D721Med (cell line): Measurements from ENCODE around the gene TRAPPC3L.
A peak's percentile ranks its signal among the peaks of the same experiment; 100 is the strongest.

ENCODE experiments used
- DNase-seq: peaks from one replicate; pipeline ENCODE4 v3.0.0; 2011; ENCODE audit warnings: low spot score; ENCODE audit not compliant: insufficient read length
- FAIRE-seq: peaks from 2 replicates; lab custom pipeline; 2011; peaks lifted over from hg19 to GRCh38; lab: Jason Lieb, UNC
- TF ChIP-seq, protein P1 (sequence below): IDR thresholded peaks from 2 replicates; pipeline ENCODE4 v1.5.1; 2012; ENCODE audit warnings: mild to moderate bottlenecking, control low read depth; ENCODE audit not compliant: insufficient read depth; ENCODE audit errors: missing control alignments

TRAPPC3L gene

DNA sequence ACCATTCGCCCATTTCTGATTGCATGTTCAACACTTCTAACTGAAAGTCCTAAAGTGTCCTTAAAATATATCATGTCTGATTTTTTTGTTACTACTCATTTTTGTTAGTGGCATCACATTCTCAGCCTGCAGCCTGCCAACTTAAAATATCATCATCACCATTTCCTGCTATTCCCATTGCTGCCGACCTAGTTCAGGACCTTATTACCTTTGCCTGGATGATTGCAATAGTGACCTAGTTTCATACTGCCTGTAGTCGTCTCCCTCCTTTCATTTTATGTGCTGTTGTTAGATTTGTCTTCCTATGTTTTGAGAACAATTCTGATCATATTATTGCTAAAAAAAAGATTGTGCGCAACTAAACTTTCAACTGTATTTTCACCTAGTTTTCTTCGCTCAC, 32.0 kb upstream of the TRAPPC3L start:
- TF ChIP-seq, protein P1, sequence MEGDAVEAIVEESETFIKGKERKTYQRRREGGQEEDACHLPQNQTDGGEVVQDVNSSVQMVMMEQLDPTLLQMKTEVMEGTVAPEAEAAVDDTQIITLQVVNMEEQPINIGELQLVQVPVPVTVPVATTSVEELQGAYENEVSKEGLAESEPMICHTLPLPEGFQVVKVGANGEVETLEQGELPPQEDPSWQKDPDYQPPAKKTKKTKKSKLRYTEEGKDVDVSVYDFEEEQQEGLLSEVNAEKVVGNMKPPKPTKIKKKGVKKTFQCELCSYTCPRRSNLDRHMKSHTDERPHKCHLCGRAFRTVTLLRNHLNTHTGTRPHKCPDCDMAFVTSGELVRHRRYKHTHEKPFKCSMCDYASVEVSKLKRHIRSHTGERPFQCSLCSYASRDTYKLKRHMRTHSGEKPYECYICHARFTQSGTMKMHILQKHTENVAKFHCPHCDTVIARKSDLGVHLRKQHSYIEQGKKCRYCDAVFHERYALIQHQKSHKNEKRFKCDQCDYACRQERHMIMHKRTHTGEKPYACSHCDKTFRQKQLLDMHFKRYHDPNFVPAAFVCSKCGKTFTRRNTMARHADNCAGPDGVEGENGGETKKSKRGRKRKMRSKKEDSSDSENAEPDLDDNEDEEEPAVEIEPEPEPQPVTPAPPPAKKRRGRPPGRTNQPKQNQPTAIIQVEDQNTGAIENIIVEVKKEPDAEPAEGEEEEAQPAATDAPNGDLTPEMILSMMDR, result no peak
- DNase-seq (no peak), FAIRE-seq (no peak)

DNA sequence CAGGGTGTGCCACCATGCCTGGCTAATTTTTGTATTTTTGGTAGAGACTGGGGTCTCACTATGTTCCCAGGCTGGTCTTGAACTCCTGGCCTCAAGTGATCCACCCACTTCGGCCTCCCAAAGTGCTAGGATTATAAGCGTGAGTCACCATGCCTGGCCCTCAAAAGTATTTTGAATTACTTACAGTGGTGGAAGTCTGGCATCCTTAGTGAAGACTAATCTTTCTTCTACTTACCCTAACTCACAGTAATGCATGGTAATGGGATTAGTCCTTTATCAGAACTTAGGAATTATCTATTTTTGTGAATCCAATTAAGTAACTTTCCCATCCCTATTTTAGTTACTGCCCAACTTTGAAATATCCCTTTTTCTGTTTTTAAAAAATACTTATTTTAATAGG, 29.7 kb upstream of the TRAPPC3L start:
- DNase-seq (no peak), FAIRE-seq (no peak)
- TF ChIP-seq, protein P1, result no peak

DNA sequence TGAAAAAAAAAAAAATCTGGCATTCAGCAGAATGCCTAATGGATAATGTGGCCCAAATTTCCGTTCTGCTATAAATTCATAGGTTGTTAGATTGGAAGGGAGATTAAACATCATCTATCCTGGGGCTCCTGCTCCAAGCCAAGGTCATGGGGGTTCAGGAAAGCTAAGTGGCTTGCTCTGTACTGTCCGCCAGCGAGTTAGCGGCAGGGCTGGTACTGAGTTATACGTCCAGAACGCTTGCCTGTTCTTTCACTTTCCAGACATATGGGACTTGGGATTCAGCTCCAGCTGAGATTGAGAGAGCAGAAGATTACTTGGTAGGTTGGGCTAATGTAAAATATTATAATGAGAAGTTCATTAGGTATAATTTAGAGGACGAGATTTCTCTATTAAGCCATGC, 26.7 kb upstream of the TRAPPC3L start:
- FAIRE-seq, result no peak
- DNase-seq, result no peak
- TF ChIP-seq, protein P1, result no peak

DNA sequence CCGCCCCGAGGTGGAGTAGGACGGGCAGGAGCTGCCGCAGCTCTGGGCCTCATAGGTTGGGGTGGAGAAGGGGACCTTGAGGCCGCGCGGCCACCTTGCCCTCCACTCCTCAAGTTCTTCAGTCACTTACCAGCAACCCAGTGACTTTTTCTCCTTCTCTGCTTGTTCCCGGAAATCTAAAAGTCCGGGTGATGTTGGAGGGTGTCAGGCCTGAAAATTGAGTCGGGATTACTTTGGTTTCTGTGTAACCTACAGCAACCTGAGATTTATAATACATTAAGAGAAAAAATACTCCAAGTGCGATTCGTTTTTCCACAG, 26.2 kb upstream of the TRAPPC3L start:
- no peak for DNase-seq
- TF ChIP-seq, protein P1, result no peak
- no peak for FAIRE-seq

- TF ChIP-seq, protein P1, result no peak
- FAIRE-seq, result no peak
These were observed 25.6 kb upstream of the TRAPPC3L start, which contains the start of gene RWDD1 for GRCh38 chr6:116570856-116571682. Gene RWDD1, plus strand, starts transcription at chr6:116571504. Its CDS starts 79 bp downstream, at chr6:116571583.

GRCh38 chr6:116568821-116569755, 23.6 kb upstream of the TRAPPC3L start:
- FAIRE-seq (no peak), DNase-seq (no peak)
- TF ChIP-seq, protein P1, result no peak

More at GRCh38 chr6:116570856-116571682, 25.6 kb upstream of the TRAPPC3L start, which contains the start of gene RWDD1:
- peak; percentile 71 for DNase-seq
